K562 (cell line): ENCODE data around the gene NCF2. TPM values are rescaled to one million over a fixed set of nuclear protein-coding genes. Genes with fewer than 3 reads are reported as not detected.
A peak's percentile ranks its signal among the peaks of the same experiment; 100 is the strongest.

Experiments
- BHLHE40 ChIP-seq: IDR thresholded peaks from 2 replicates; pipeline ENCODE4 v1.6.1; 2011; ENCODE audit warnings: low read length, improper control_type of control experiment
- BRD9 ChIP-seq: fragments of 450-650 bp; IDR thresholded peaks from 2 replicates; pipeline ENCODE4 v1.6.1; 2018; ENCODE audit warnings: low read depth; ENCODE audit not compliant: partially characterized antibody
- CBFB ChIP-seq: sonication (generic); formaldehyde crosslinking; IDR thresholded peaks from 2 replicates; pipeline ENCODE4 v1.4.0; 2020; ENCODE audit warnings: mild to moderate bottlenecking, missing genetic modification reagents
- CHAMP1 ChIP-seq: fragments of 450-650 bp; IDR thresholded peaks from 2 replicates; pipeline ENCODE4 v1.6.1; 2016; ENCODE audit warnings: mild to moderate bottlenecking
- ELK1 ChIP-seq: sonication (generic); formaldehyde crosslinking; IDR thresholded peaks from 2 replicates; pipeline ENCODE4 v1.8.1; 2022; ENCODE audit warnings: missing genetic modification reagents
- ETV5 ChIP-seq: sonication (generic); formaldehyde crosslinking; IDR thresholded peaks from 2 replicates; pipeline ENCODE4 v1.4.0; 2020; ENCODE audit warnings: low read depth, mild to moderate bottlenecking, missing genetic modification reagents
- HINFP ChIP-seq: fragments of 450-650 bp; conservative IDR thresholded peaks from 2 replicates; pipeline ENCODE4 v1.6.1; 2016; ENCODE audit warnings: missing genetic modification characterization, low read depth, mild to moderate bottlenecking, control low read depth, missing compliant biosample characterization
- MED1 ChIP-seq: sonication (generic); formaldehyde crosslinking; IDR thresholded peaks from 2 replicates; pipeline ENCODE4 v1.8.1; 2023; ENCODE audit warnings: missing genetic modification reagents, borderline replicate concordance
- PHB ChIP-seq: fragments of 250-450 bp; sonication (Bioruptor Pico); IDR thresholded peaks from 2 replicates; pipeline ENCODE4 v1.5.0; 2021
- PML ChIP-seq: IDR thresholded peaks from 2 replicates; pipeline ENCODE4 v1.6.1; 2012; ENCODE audit warnings: low read length, inconsistent platforms
- SUPT5H ChIP-seq: fragments of 450-650 bp; IDR thresholded peaks from 2 replicates; pipeline ENCODE4 v1.6.1; 2016
- TBP ChIP-seq: optimal IDR thresholded peaks from 2 replicates; pipeline ENCODE3; 2011; ENCODE audit warnings: low read depth, low read length, improper control_type of control experiment
- XRCC4 ChIP-seq: IDR thresholded peaks from one replicate; pipeline ENCODE4 v1.6.1; 2011; ENCODE audit not compliant: insufficient read depth, insufficient read length; ENCODE audit errors: extremely low read depth
- ZBTB7A ChIP-seq: IDR thresholded peaks from 2 replicates; pipeline ENCODE4 v1.6.1; 2011; ENCODE audit warnings: low read depth, mild to moderate bottlenecking, low read length, moderate library complexity, borderline replicate concordance; ENCODE audit not compliant: control insufficient read depth
- polyA plus RNA-seq, 8 experiments: library from polyadenylated mRNA; depleted of rRNA in 4 of 8; stranded (reverse) in 5 of 8; unstranded in 3 of 8; fragments of >200 nt; fragmentation: Nextera tagmentation in 2 of 8; fragmentation: Illumina TruSeq in 1 of 8; extraction: Ambion mirVana in 2 of 8; extraction: Trizol in 1 of 8; gene quantifications; 2 replicates each; pipeline versions ENCODE4 v1.2.1 to v1.2.3, GENCODE V29; 2011 to 2014; ENCODE audit warnings: inconsistent platforms in 1 of 8, missing spikeins in 1 of 8
- total RNA-seq, 7 experiments: library from RNA; depleted of rRNA in 6 of 7; stranded (reverse); fragments of >200 nt in 6 of 7; fragmentation: Illumina TruSeq in 2 of 7; extraction: Trizol in 2 of 7; gene quantifications; 2 replicates each; pipeline versions ENCODE4 v1.2.1 to v1.2.3, GENCODE V29; 2011 to 2021; ENCODE audit warnings: low replicate concordance in 1 of 7
- TF ChIP-seq, protein P1 (sequence below): fragments of 250-450 bp; sonication (Bioruptor Pico); IDR thresholded peaks from 2 replicates; pipeline ENCODE4 v1.8.0; 2022; ENCODE audit warnings: moderate library complexity, mild to moderate bottlenecking, inconsistent platforms
- TF ChIP-seq, protein P2 (sequence below): fragments of 450-650 bp; IDR thresholded peaks from 2 replicates; pipeline ENCODE4 v1.6.1; 2018; ENCODE audit not compliant: partially characterized antibody

Gene NCF2
- total and polyA plus RNA-seq, 9 of the 15 experiments (the other 6 are each of a cell fraction or from before 2014, with no cell fraction given): 0.07 to 0.54 (median 0.16) TPM; not detected in 3

DNA sequence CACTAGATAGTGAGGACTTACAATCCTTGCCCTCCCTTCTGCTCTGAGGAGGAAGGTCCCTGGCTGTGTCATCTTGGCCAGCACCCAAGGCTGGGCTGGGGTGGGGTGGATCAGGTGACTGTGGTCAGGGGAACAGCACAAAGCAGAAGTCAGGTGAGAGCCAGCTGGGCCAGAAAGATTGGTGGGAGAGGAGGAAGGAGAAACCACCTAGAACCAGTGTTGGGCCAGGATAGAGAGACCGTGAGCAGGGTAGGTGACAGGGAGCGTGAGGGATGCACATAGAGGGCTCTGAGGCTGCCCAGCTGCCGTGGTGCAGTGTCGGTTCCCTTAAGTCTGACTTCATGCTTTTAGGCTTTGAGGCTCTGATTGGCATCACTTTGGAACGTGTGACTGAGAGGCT lies 22.7 kb downstream of the NCF2 start (continued):
- TF ChIP-seq CHAMP1: no peak
- no peak for TF ChIP-seq SUPT5H
- no peak; the same call in 1 of the 2 replicates for TF ChIP-seq MED1 (CRISPR knock-in tag)
- no peak for TF ChIP-seq PML
- TF ChIP-seq XRCC4: no peak
- TF ChIP-seq PHB (CRISPR knock-in tag): no peak
- TF ChIP-seq BHLHE40: peak; percentile 97
- no peak for TF ChIP-seq CBFB (CRISPR knock-in tag)
- TF ChIP-seq BRD9: no peak
- no peak for TF ChIP-seq ZBTB7A
- no peak for TF ChIP-seq ETV5 (CRISPR knock-in tag)
- no peak for TF ChIP-seq HINFP (tag)
- TF ChIP-seq, protein P1, sequence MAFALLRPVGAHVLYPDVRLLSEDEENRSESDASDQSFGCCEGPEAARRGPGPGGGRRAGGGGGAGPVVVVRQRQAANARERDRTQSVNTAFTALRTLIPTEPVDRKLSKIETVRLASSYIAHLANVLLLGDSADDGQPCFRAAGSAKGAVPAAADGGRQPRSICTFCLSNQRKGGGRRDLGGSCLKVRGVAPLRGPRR: no peak
- TF ChIP-seq, protein P2, sequence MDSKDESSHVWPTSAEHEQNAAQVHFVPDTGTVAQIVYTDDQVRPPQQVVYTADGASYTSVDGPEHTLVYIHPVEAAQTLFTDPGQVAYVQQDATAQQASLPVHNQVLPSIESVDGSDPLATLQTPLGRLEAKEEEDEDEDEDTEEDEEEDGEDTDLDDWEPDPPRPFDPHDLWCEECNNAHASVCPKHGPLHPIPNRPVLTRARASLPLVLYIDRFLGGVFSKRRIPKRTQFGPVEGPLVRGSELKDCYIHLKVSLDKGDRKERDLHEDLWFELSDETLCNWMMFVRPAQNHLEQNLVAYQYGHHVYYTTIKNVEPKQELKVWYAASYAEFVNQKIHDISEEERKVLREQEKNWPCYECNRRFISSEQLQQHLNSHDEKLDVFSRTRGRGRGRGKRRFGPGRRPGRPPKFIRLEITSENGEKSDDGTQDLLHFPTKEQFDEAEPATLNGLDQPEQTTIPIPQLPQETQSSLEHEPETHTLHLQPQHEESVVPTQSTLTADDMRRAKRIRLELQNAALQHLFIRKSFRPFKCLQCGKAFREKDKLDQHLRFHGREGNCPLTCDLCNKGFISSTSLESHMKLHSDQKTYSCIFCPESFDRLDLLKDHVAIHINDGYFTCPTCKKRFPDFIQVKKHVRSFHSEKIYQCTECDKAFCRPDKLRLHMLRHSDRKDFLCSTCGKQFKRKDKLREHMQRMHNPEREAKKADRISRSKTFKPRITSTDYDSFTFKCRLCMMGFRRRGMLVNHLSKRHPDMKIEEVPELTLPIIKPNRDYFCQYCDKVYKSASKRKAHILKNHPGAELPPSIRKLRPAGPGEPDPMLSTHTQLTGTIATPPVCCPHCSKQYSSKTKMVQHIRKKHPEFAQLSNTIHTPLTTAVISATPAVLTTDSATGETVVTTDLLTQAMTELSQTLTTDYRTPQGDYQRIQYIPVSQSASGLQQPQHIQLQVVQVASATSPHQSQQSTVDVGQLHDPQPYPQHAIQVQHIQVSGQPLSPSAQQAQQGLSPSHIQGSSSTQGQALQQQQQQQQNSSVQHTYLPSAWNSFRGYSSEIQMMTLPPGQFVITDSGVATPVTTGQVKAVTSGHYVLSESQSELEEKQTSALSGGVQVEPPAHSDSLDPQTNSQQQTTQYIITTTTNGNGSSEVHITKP: no peak
- TF ChIP-seq TBP: no peak
- no peak for TF ChIP-seq ELK1 (CRISPR knock-in tag)
